ENCODE measurements around the gene FBLIM1.

GRCh38 chr1:15771836-15772515 lies 13.4 kb downstream of the FBLIM1 start:
- TF ChIP-seq CTCF (IDR thresholded peaks at IDR 0.05) (no peak), POLR2A (IDR thresholded peaks at IDR 0.05) (no peak)

Data from thyroid gland (tissue), 4 donors.